Measurements from ENCODE around the gene PROK2.

The PROK2 gene, protein sequence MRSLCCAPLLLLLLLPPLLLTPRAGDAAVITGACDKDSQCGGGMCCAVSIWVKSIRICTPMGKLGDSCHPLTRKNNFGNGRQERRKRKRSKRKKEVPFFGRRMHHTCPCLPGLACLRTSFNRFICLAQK

GRCh38 chr3:71784914-71785531 lies at the start of gene PROK2:
TSS of gene PROK2 (minus strand) at chr3:71785148. CDS start at chr3:71785052, 96 bp downstream.
- DNase-seq (ENCODE audit: low read depth) = no peak

DNA sequence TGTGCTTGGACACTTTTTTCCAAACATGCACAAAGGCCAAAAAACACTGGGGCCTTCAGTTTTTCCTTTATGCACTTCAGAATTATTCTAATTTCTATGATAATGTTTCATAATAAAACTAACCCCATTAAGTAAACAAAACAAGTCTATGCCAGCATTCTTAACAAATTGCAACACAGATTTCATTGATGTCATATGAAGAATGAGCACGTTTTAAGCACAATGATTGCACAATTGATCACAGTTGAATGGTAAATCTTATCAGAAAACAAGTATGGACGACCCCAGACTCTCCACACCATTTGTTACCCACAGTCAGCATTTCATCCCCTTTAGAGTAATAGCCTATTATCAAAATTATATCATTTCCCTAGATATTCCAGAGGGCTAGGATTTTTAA lies 46.7 kb upstream of the PROK2 start:
- peak; percentile 42 for DNase-seq (ENCODE audit: low read depth)

DNA sequence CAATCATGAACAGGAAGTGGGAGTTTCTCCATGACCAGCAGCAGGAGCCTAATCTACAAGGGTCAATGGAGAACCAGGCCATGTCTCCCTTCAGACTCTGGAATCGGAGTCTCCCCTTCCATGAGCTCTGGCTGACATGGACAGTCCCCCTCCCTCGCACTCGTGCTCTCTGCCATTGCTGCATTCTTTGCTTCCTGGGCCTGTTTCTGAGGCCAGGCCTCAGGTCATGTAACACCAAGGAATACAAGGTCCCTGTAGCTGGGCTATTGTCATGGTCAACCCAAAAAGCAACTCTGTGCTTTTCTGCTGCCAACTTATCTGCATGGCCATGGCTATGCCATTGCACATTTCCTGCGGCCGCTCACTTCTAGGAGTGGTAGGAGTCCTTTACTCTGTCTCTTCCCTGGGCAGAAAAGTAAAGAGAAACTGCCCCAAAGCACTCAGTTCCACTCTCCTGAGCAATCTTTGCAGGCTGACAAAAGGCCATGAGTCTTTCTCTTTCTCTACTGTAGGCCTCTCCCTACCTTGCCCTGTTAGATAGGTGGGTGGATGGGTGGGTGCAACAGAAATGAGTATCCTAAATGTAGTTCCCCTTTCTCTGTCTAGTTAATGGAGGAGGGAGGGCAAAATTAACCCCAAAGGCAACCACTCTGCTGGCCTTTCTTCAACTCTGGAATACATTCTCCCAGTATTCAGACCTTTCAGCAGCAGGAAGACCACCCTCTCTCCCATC lies 40.8 kb upstream of the PROK2 start:
- no peak for DNase-seq (ENCODE audit: low read depth)

GRCh38 chr3:71821116-71821515 lies 36.2 kb upstream of the PROK2 start:
- DNase-seq (ENCODE audit: low read depth) = no peak

DNA sequence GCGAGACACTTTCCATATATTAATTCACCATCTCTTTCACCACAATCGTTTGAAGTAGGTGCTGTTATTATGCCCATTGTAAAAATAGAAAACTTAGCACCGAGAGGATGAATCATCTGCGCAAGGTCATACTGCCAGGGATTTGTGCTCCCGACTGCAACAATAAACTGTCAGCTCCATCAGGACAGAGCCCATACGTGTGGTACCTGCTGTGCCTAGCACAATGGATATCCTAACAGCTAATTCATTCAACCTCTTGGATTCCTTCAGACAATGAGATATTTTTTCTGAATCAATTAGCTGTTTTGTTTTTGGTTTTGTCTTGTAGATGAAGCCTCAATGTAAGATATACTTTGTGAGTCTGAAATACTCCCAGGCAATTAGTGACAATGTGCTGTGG lies 32.3 kb upstream of the PROK2 start:
- no peak for DNase-seq (ENCODE audit: low read depth)

DNA sequence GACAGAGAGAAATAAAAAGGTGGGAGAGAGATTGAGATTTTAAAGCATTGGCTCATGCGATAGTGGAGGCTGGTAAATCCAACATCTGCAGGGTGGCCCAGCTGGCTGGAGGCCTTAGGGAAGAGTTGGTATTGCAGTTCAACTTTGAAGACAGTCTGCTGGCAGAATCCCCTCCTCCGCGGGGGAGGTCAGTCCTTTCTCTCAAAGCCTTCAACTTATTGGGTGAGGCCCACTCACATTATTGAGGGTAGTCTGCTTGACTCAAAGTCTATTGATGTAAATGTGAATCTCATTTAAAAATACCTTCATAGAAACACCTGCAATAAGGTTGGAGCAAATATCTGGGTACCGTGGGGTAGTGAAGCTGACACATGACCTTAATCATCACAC lies 31.8 kb upstream of the PROK2 start:
- no peak for DNase-seq (ENCODE audit: low read depth)

DNA sequence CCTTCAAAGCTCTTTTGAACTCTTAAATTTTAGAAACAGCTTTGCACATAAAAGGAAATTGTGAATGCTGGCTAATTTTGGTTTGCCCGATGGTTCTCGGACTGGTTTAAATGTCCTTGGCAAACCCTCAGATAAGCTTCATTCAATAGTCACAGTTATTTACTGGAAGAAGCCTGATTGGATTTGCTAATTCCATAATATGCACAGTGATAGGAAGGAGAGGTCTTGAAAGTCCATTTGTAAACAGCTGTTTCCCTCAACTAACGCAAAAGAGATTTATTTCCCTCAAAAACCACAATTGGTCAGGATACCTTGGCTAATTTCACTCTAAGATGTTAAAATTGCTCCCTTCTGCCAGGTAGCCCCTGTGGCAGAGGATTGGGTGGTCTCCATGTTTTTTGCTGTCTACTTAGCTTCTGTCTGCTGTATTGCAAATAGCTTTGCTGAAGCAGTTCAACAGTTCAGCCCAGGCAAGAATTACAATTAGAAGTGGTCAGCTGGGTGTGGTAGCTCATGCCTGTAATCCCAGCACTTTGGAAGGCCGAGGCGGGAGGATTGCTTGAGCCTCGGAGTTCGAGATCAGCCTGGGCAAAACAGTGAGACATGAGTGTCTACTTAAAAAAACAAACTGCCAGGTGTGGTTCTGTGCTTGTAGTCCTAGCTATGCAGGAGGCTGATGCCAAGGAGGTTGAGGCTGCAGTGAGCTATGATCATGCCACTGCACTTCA lies 30.6 kb upstream of the PROK2 start:
- DNase-seq (ENCODE audit: low read depth) = no peak

- no peak for DNase-seq (ENCODE audit: low read depth)
Observed at GRCh38 chr3:71813704-71814103, 28.8 kb upstream of the PROK2 start.

DNA sequence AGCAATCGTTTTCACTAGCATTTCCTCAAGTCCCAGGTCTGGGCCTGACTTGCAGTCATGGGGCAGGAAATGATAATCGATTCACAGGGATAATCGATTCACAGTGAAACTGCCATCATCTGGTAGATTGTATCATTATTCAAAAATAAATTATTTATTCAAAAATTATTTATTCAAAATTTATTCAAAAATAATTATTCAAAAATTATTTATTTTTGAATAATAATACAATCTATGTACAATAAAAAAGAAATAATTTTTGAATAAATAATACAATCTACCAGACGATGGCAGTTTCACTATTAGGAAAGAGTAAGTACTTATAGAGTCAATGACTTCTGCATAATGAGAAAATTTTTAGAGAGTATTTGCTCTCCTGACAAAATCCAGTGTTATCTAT lies 28.1 kb upstream of the PROK2 start:
- DNase-seq (ENCODE audit: low read depth) = no peak

- DNase-seq (ENCODE audit: low read depth) = no peak
Observed at GRCh38 chr3:71810056-71810455, 25.1 kb upstream of the PROK2 start.

DNA sequence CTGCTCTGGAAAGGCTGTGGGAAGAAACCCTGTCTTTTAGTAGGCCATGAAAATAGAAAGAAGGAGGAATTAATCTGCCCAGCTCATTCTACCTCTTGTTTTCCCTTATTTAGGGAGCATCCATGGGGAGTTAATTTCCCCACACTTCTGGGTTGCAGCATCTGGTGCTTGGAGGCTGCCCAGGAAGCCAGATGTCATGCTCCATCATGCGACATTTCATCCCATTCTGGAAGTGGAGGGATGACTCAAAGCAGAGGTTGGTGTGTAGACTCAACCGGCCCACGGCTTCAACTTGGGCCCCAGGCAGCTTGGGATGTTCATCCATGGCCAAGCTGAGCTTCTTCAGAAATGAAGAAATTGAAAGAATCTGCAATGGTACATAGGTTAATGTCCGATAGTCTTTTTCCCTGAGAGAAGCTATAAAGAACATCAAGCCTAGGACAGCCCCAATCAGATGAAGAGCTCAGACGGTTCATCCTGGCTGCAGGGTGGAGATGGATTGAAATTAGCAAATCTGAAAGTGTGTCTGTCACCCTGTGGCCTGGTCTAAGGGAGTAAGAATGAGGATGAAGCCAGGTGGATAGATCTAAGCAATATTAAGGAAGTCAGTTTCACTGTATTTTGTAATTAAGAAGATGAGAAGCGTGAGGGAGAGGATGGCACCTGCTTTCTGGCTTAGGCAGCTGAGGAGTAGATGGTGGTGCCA lies 24.5 kb upstream of the PROK2 start:
- no peak for DNase-seq (ENCODE audit: low read depth)

GRCh38 chr3:71806736-71807135 lies 21.8 kb upstream of the PROK2 start:
- DNase-seq (ENCODE audit: low read depth) = no peak

DNA sequence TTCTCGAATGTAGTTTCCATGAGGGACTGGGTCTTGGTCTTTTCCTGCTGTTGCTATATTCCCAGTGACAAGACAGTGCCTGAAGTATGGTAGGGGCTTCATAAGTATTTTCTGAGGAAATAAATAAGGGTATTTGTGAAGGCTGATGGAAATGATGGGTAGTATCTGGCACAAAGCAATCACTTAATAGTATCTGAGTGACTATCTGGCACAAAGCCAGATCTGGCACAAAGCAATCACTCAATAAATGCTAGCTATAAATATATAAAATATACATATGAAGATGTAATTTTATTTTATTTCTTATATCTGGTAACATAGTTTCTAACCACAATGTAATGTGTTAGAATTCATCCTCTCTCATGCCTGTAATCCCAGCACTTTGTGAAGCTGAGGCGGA lies 20.7 kb upstream of the PROK2 start:
- no peak for DNase-seq (ENCODE audit: low read depth)

- no peak for DNase-seq (ENCODE audit: low read depth)
Observed at GRCh38 chr3:71805199-71805598, 20.3 kb upstream of the PROK2 start.

DNA sequence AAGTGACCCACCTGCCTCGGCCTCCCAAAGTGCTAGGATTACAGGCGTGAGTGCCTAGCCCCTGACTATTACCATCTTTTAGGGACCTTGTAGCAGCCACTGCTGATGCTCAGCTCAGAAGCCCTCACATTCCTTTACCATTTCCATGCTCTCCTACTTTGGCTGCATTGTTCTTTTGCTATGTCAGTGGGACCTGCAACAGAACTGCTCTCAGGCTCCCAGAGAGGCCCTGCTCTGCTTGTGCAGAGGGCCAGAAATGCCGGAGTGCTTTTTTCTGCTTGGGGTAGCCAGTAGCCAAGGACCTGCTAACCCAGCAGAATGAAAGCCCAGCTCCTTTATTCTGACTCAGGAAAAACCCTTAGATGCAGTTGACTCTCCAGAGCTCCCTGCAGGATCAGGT lies 18.3 kb upstream of the PROK2 start:
- no peak for DNase-seq (ENCODE audit: low read depth)

GRCh38 chr3:71801986-71802385 lies 17.0 kb upstream of the PROK2 start:
- no peak for DNase-seq (ENCODE audit: low read depth)

- DNase-seq (ENCODE audit: low read depth) = no peak
Observed at GRCh38 chr3:71800023-71800422, 15.1 kb upstream of the PROK2 start.

DNA sequence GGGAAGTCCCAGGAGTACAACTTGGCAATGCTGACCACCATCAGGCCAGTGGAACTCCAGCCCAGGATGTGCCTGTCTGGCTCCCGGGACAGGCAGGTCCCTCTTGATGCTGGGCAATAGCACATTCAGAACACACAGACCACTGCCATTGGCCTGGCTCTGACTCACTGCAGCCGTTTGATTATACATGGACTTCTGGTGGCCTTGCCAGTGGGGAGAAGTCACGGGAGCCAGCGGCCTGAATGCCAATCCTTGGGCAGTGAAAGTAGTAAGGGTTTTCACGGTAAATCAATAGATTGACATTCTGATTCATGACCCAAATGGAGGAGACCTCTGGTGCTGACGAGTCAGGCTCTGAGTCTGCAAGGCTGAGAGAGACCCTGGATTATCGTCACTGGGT lies 12.5 kb upstream of the PROK2 start:
- no peak for DNase-seq (ENCODE audit: low read depth)

DNA sequence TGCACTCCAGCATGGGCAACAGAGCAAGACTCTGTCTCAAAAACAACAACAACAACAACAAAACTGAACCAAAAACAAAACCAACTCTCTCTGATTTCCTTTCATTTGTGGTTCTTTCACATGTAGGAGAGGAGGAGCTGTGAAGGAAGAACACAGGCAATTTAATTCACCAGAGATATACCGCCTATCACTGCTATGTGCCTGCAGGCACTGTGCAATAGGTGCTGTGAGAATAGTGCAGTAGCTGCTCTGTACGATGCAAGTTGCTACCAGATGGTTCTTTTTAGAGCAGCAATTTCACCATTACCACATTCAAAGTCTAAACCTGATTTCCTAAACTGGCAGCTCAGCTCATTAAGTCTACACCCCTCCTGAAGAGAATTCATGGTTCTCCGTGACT lies 11.3 kb upstream of the PROK2 start:
- DNase-seq (ENCODE audit: low read depth) = no peak

GRCh38 chr3:71791634-71792033 lies 6.7 kb upstream of the PROK2 start:
- no peak for DNase-seq (ENCODE audit: low read depth)

DNA sequence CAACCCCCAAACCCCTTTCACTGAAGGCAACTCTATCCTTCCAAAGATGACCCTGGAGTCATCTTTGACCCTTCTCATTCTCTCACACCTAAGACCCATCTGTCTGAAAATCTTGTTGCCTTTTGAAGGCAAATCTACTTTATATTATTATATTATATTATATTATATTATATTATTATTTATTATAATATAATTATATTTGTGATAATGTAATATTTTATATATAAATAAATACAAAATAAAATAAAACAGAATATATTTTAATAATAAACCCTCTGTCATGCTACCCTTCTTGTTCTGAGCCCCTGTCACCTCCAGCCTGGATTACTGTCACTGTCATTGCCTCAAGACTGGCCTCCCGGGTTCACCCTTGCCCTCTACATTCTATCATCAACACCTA lies 5.0 kb upstream of the PROK2 start:
- no peak for DNase-seq (ENCODE audit: low read depth)

DNA sequence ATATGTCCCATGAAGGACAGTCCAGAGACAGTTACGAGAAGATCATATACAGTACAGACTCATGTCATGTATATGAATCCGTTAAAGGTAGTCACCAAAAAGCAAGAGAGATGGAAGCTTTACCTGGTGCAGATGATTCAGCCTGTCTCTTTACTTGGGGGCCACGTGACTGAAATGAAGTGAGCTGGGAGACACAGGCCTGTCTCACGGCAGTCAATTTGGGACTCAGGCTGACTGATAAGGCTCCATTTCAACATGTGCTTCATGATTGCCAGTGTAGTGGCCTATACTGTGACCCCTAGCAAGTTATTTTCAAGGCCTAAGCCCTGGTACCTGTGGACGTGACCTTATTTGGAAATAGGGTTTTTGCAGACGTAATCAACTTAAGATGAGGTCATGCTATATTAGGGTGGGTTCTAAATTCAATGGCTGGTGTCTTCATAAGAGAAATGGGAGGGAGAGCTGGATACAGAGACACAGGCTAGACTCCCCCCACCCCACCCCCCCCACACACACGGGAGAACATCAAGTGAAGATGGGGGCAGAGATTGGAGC lies 3.0 kb upstream of the PROK2 start:
- DNase-seq (ENCODE audit: low read depth) = no peak
